ENCODE data around the gene TEX19. TPM values are rescaled to one million over a fixed set of nuclear protein-coding genes. Genes with fewer than 3 reads are reported as not detected.

The TEX19 gene
- total RNA-seq, 3 donors from 2014 or later (not counting 1 experiment from before 2014, with no cell fraction given) = not detected

DNA sequence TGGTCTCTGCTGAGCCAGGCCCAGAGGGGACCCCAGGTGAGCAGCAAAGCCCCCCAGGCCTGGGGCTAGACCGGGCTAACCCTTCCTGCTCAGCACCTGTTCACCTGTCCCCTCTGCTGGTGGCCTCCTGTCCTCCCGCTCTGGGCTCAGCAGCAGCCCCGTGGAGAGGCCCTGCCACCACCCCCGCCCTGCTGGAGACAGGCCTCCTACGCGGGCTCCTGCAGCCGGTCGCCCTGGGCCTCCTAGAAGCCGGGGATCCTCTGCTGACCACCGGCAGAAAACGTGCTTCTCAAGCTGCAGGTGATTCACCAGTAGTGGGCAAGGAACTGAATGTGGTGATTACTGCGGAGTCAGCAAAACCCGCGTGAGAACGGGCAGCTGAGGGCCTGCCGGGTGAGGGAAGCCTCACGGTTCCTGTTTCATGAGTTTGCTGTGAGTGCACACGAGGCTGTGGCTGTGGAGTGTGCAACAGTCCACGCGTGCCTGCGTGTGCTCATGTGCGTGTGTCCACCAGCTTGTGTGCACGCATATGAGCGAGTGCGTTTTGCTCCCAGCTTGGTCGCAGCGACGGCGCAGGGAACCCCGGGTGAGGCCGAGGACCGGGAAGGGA lies 26.3 kb upstream of the TEX19 start:
- intact Hi-C loops (cut with micrococcal nuclease) = no loop called here
- Mint-ChIP-seq H3K4me3 (peak overlapping the region; percentile 79), H3K9me3 (no peaks in the 10 kb centered on the region), H3K36me3 (no peaks in the 10 kb centered on the region), H3K4me1 (peaks cover 18 to 28% of the 10 kb centered on the region in 2 donors), H3K27me3 (ENCODE audit: low read depth in 2 of 2) (peaks cover 0 to 4% of the 10 kb centered on the region in 2 donors), H3K27ac (peak overlapping the region in 1 of 2 donors; percentile 73)
- peak in 1 of 2 donors; percentile 60 for DNase-seq
- Histone ChIP-seq H3K27me3 (ENCODE audit: control insufficient read depth, insufficient read depth, low read length) (peaks cover 3% of the 10 kb centered on the region), H3K27ac (ENCODE audit: low read length) (no peak overlapping the region), H3K4me1 (ENCODE audit: control insufficient read depth, insufficient read depth, low read length) (peaks cover 36% of the 10 kb centered on the region), H3K36me3 (ENCODE audit: control insufficient read depth, insufficient read depth, low read length) (no peaks in the 10 kb centered on the region), H3K9me3 (ENCODE audit: control insufficient read depth, insufficient read depth, low read length) (no peaks in the 10 kb centered on the region), H3K4me3 (ENCODE audit: low read length) (peak overlapping the region; percentile 45)
- peak; percentile 61 to 69 (median 63) for ATAC-seq
- WGBS (ENCODE audit: insufficient coverage) = 15% methylated on average over 32 of the region's 32 CpGs
- TF ChIP-seq, protein P1, sequence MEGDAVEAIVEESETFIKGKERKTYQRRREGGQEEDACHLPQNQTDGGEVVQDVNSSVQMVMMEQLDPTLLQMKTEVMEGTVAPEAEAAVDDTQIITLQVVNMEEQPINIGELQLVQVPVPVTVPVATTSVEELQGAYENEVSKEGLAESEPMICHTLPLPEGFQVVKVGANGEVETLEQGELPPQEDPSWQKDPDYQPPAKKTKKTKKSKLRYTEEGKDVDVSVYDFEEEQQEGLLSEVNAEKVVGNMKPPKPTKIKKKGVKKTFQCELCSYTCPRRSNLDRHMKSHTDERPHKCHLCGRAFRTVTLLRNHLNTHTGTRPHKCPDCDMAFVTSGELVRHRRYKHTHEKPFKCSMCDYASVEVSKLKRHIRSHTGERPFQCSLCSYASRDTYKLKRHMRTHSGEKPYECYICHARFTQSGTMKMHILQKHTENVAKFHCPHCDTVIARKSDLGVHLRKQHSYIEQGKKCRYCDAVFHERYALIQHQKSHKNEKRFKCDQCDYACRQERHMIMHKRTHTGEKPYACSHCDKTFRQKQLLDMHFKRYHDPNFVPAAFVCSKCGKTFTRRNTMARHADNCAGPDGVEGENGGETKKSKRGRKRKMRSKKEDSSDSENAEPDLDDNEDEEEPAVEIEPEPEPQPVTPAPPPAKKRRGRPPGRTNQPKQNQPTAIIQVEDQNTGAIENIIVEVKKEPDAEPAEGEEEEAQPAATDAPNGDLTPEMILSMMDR (IDR thresholded peaks at IDR 0.05) = no peak

- H3K27ac ChIP-seq (ENCODE audit: low read length) = peak within 1 kb of the TSS; percentile 54
- intact Hi-C loops (cut with micrococcal nuclease) = no loop called here
- peaks cover 18 to 28% of the 10 kb centered on the region in 2 donors for H3K4me1 Mint-ChIP-seq
- peak within 1 kb of the TSS; percentile 45 for H3K4me3 ChIP-seq (ENCODE audit: low read length)
- DNase-seq (peak in 1 of 2 donors; percentile 43), ATAC-seq (peak; percentile 31 to 54 (median 48))
- TF ChIP-seq, protein P1 (IDR thresholded peaks at IDR 0.05) = no peak
- H3K36me3 ChIP-seq (ENCODE audit: control insufficient read depth, insufficient read depth, low read length) = no peaks in the 10 kb centered on the region
- H3K4me1 ChIP-seq (ENCODE audit: control insufficient read depth, insufficient read depth, low read length) = peaks cover 36% of the 10 kb centered on the region
- peak within 1 kb of the TSS; percentile 84 to 93 for H3K27ac Mint-ChIP-seq
- no peaks in the 10 kb centered on the region for H3K9me3 Mint-ChIP-seq
- peaks cover 3% of the 10 kb centered on the region for H3K27me3 ChIP-seq (ENCODE audit: control insufficient read depth, insufficient read depth, low read length)
- H3K4me3 Mint-ChIP-seq = peak within 1 kb of the TSS; percentile 99
- no peaks in the 10 kb centered on the region for H3K9me3 ChIP-seq (ENCODE audit: control insufficient read depth, insufficient read depth, low read length)
- H3K36me3 Mint-ChIP-seq = no peaks in the 10 kb centered on the region
- H3K27me3 Mint-ChIP-seq (ENCODE audit: low read depth in 2 of 2) = peaks cover 0 to 4% of the 10 kb centered on the region in 2 donors
- 5% methylated on average over 90 of the region's 90 CpGs for WGBS (ENCODE audit: insufficient coverage)
These were observed 25.5 kb upstream of the TEX19 start, which contains the start of gene SECTM1 for GRCh38 chr17:82333279-82334171. Gene SECTM1, minus strand, starts transcription at chr17:82333766. Its CDS starts 6,526 bp downstream, at chr17:82327240.

DNA sequence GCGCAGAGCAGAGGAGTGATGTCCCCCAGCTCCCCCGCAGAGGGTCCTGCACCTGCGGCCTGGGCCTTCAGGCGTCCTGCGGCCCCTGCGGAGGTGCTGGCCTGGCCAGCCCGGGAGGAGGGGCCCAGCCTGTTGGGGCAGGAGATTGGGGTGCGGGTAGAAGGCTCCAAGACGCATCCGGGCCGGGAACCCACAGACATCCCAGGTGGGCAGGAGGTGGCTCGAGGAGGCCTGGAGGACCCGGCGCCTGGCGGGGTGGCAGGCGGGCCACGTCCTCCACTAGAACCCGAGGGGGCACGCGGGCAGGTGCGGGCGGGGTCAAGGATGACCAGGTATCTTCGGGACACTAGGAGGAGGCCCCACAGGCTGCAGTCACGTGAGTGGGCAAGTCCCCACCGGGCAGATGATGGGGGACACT lies 24.8 kb upstream of the TEX19 start:
- H3K27me3 Mint-ChIP-seq (ENCODE audit: low read depth in 2 of 2) = peaks cover 0 to 4% of the 10 kb centered on the region in 2 donors
- no peaks in the 10 kb centered on the region for H3K36me3 Mint-ChIP-seq
- peaks cover 36% of the 10 kb centered on the region for H3K4me1 ChIP-seq (ENCODE audit: control insufficient read depth, insufficient read depth, low read length)
- H3K27me3 ChIP-seq (ENCODE audit: control insufficient read depth, insufficient read depth, low read length) = peaks cover 3% of the 10 kb centered on the region
- H3K4me3 ChIP-seq (ENCODE audit: low read length) = peak overlapping the region; percentile 40
- intact Hi-C loops (cut with micrococcal nuclease) = no loop called here
- TF ChIP-seq, protein P1 (IDR thresholded peaks at IDR 0.05) = no peak
- H3K27ac Mint-ChIP-seq = peak overlapping the region in 1 of 2 donors; percentile 93
- H3K9me3 ChIP-seq (ENCODE audit: control insufficient read depth, insufficient read depth, low read length) = no peaks in the 10 kb centered on the region
- H3K4me3 Mint-ChIP-seq = peak overlapping the region; percentile 99
- whole genome bisulfite sequencing (ENCODE audit: insufficient coverage) = 61% methylated on average over 25 of the region's 25 CpGs
- H3K4me1 Mint-ChIP-seq = peaks cover 18 to 28% of the 10 kb centered on the region in 2 donors
- DNase-seq = no peak
- H3K9me3 Mint-ChIP-seq = no peaks in the 10 kb centered on the region
- ATAC-seq = no peak
- H3K36me3 ChIP-seq (ENCODE audit: control insufficient read depth, insufficient read depth, low read length) = no peaks in the 10 kb centered on the region
- peak overlapping the region; percentile 54 for H3K27ac ChIP-seq (ENCODE audit: low read length)

Data from natural killer cell (primary cell).